HEK293 (cell line): Measurements from ENCODE around the gene PDZD4.

Experiments used
- CTCF ChIA-PET: fragments of 350-600 bp; formaldehyde crosslinking; extraction: SDS; loops from one replicate; lab custom pipeline; 2021; ENCODE audit warnings: antibody characterized with exemption; lab: Yijun Ruan, JAX
- POLR2A ChIA-PET: fragments of 300-600 bp; formaldehyde crosslinking; extraction: SDS; loops from one replicate; lab custom pipeline; 2020; ENCODE audit warnings: antibody characterized with exemption, inconsistent platforms; lab: Yijun Ruan, JAX
- H3K27ac ChIP-seq: fragments of 200-500 bp; sonication (Bioruptor generic); 2 replicates; pipeline ENCODE4 v1.5.1; 2014; ENCODE audit warnings: low read depth, low read length, control low read depth, inconsistent platforms; ENCODE audit errors: extremely low read depth
- H3K36me3 ChIP-seq, 2 experiments: fragments of 200-500 bp in 1 of 2; sonication (Bioruptor generic) in 1 of 2; 1 replicate in 1 of 2; 2 replicates in 1 of 2; pipeline ENCODE4 v1.5.1; 2014 to 2017; ENCODE audit warnings: inconsistent platforms in 2 of 2, low read length in 2 of 2; ENCODE audit not compliant: control insufficient read depth in 2 of 2, insufficient read depth in 1 of 2
- H3K4me1 ChIP-seq: fragments of 200-500 bp; sonication (Bioruptor generic); 2 replicates; pipeline ENCODE4 v1.5.1; 2014; ENCODE audit warnings: mild to moderate bottlenecking, low read length, inconsistent platforms; ENCODE audit not compliant: control insufficient read depth, insufficient read depth
- H3K4me3 ChIP-seq: 2 replicates; pipeline ENCODE4 v1.5.1; 2011; ENCODE audit warnings: low read depth, mild to moderate bottlenecking, control low read depth, low read length, moderate library complexity
- H3K9me3 ChIP-seq: fragments of 200-500 bp; sonication (Bioruptor generic); 2 replicates; pipeline ENCODE4 v1.5.1; 2014; ENCODE audit warnings: low read depth, low read length, inconsistent platforms; ENCODE audit not compliant: control insufficient read depth, insufficient read depth
- HIC1 ChIP-seq: fragments of 450-650 bp; formaldehyde crosslinking; IDR thresholded peaks from 2 replicates; pipeline ENCODE4 v1.5.1; 2016; ENCODE audit warnings: missing biosample characterization, missing genetic modification characterization
- KLF7 ChIP-seq: fragments of 450-650 bp; formaldehyde crosslinking; IDR thresholded peaks from 2 replicates; pipeline ENCODE4 v1.5.1; 2016; ENCODE audit warnings: missing biosample characterization, missing genetic modification characterization, borderline replicate concordance
- PRDM1 ChIP-seq: fragments of 450-650 bp; formaldehyde crosslinking; IDR thresholded peaks from 2 replicates; pipeline ENCODE4; 2016; ENCODE audit warnings: missing biosample characterization, missing genetic modification characterization
- RBAK ChIP-seq: fragments of 450-650 bp; formaldehyde crosslinking; IDR thresholded peaks from 2 replicates; pipeline ENCODE4 v1.5.1; 2016; ENCODE audit warnings: missing biosample characterization, missing genetic modification characterization
- SP3 ChIP-seq: fragments of 450-650 bp; formaldehyde crosslinking; IDR thresholded peaks from 2 replicates; pipeline ENCODE4 v1.5.1; 2016; ENCODE audit warnings: missing biosample characterization, missing genetic modification characterization
- ZBTB10 ChIP-seq: fragments of 450-650 bp; formaldehyde crosslinking; IDR thresholded peaks from 2 replicates; pipeline ENCODE4 v1.5.1; 2016; ENCODE audit warnings: missing biosample characterization, missing genetic modification characterization
- ZBTB8A ChIP-seq: fragments of 450-650 bp; formaldehyde crosslinking; IDR thresholded peaks from 2 replicates; pipeline ENCODE4 v1.5.1; 2016; ENCODE audit warnings: missing biosample characterization, missing genetic modification characterization
- ZNF114 ChIP-seq: fragments of 450-650 bp; formaldehyde crosslinking; IDR thresholded peaks from 2 replicates; pipeline ENCODE4 v1.5.0; 2017; ENCODE audit warnings: missing biosample characterization, missing genetic modification characterization
- ZNF140 ChIP-seq: fragments of 450-650 bp; formaldehyde crosslinking; IDR thresholded peaks from 2 replicates; pipeline ENCODE4 v1.5.1; 2016; ENCODE audit warnings: missing biosample characterization, missing genetic modification characterization
- ZNF16 ChIP-seq: fragments of 450-650 bp; formaldehyde crosslinking; IDR thresholded peaks from 2 replicates; pipeline ENCODE4 v1.5.1; 2016; ENCODE audit warnings: low read depth, missing biosample characterization, missing genetic modification characterization
- ZNF202 ChIP-seq: fragments of 450-650 bp; formaldehyde crosslinking; IDR thresholded peaks from 2 replicates; pipeline ENCODE4 v1.5.1; 2016; ENCODE audit warnings: missing biosample characterization, missing genetic modification characterization, borderline replicate concordance
- ZNF214 ChIP-seq: fragments of 450-650 bp; formaldehyde crosslinking; IDR thresholded peaks from 2 replicates; pipeline ENCODE4 v1.5.1; 2017; ENCODE audit warnings: missing biosample characterization, mild to moderate bottlenecking, missing genetic modification characterization, borderline replicate concordance
- ZNF26 ChIP-seq: fragments of 450-650 bp; formaldehyde crosslinking; IDR thresholded peaks from 2 replicates; pipeline ENCODE4 v1.5.1; 2016; ENCODE audit warnings: missing biosample characterization, missing genetic modification characterization
- ZNF266 ChIP-seq: fragments of 450-650 bp; formaldehyde crosslinking; IDR thresholded peaks from 2 replicates; pipeline ENCODE4 v1.5.1; 2016; ENCODE audit warnings: missing biosample characterization, missing genetic modification characterization, low read depth
- ZNF302 ChIP-seq: fragments of 450-650 bp; formaldehyde crosslinking; IDR thresholded peaks from 2 replicates; pipeline ENCODE4 v1.5.1; 2016; ENCODE audit warnings: missing biosample characterization, missing genetic modification characterization, low read depth
- ZNF529 ChIP-seq: fragments of 450-650 bp; formaldehyde crosslinking; IDR thresholded peaks from 2 replicates; pipeline ENCODE4 v1.5.1; 2017; ENCODE audit warnings: missing genetic modification characterization, missing biosample characterization; ENCODE audit not compliant: insufficient replicate concordance
- ZNF560 ChIP-seq: fragments of 450-650 bp; formaldehyde crosslinking; IDR thresholded peaks from 2 replicates; pipeline ENCODE4 v1.5.1; 2017; ENCODE audit warnings: missing biosample characterization, missing genetic modification characterization, borderline replicate concordance
- ZNF596 ChIP-seq: fragments of 450-650 bp; IDR thresholded peaks from 2 replicates; pipeline ENCODE4 v1.5.0; 2018; ENCODE audit warnings: missing biosample characterization, mild to moderate bottlenecking, missing genetic modification characterization, moderate library complexity
- ZNF629 ChIP-seq: fragments of 450-650 bp; formaldehyde crosslinking; IDR thresholded peaks from 2 replicates; pipeline ENCODE4 v1.5.1; 2017; ENCODE audit warnings: missing biosample characterization, missing genetic modification characterization
- ZNF76 ChIP-seq: fragments of 450-650 bp; formaldehyde crosslinking; IDR thresholded peaks from 2 replicates; pipeline ENCODE4; 2016; ENCODE audit warnings: low read depth, missing biosample characterization, missing genetic modification characterization, borderline replicate concordance
- TF ChIP-seq, protein P1 (sequence below): fragments of 450-650 bp; formaldehyde crosslinking; IDR thresholded peaks from 2 replicates; pipeline ENCODE4 v1.5.1; 2016; ENCODE audit warnings: missing biosample characterization, missing genetic modification characterization, borderline replicate concordance
- TF ChIP-seq, protein P2 (sequence below): fragments of 450-650 bp; formaldehyde crosslinking; IDR thresholded peaks from 2 replicates; pipeline ENCODE4 v1.5.1; 2016; ENCODE audit warnings: missing biosample characterization, missing genetic modification characterization

Gene PDZD4

DNA sequence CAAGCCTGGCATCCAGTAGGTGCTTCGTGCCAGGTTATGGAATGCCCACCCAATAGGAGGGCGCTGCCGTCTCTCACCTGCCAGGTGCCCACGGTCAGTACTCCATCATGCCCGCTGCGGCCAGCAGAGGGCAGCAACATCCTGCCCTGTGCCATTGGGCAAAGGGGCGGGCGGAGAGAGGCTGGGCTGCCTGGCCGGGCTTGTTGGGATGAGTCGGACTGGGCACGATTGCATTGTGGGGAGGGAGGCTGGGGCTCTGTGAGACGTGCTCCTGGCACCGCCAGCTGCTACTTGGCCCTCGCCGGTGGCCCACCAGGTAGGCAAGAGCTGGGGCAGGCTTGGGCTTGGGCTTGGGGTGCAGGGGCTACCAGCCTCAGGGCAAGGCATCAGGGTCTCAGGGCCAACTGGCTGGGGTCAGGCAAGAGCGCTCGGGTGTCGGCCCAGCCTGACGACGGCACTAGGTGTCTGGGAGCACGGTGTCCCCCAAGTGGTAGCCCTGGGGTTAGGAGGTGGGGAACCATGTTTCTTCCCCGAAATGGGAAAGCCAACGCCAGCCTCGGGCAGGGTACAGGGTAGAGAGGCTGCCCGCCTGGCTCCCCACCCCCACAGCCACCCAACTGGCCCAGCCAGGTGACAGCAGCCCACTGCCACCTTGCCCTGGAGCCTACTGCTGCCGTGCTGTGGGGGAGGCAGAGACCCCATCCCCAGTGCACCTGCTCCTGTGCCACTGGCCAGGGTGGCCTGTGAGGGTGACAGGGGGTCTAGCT, 66.2 kb downstream of the PDZD4 start, which contains the start of gene PLXNB3 (continued):
- TF ChIP-seq, protein P1, sequence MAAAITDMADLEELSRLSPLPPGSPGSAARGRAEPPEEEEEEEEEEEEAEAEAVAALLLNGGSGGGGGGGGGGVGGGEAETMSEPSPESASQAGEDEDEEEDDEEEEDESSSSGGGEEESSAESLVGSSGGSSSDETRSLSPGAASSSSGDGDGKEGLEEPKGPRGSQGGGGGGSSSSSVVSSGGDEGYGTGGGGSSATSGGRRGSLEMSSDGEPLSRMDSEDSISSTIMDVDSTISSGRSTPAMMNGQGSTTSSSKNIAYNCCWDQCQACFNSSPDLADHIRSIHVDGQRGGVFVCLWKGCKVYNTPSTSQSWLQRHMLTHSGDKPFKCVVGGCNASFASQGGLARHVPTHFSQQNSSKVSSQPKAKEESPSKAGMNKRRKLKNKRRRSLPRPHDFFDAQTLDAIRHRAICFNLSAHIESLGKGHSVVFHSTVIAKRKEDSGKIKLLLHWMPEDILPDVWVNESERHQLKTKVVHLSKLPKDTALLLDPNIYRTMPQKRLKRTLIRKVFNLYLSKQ: no peak
- TF ChIP-seq, protein P2, sequence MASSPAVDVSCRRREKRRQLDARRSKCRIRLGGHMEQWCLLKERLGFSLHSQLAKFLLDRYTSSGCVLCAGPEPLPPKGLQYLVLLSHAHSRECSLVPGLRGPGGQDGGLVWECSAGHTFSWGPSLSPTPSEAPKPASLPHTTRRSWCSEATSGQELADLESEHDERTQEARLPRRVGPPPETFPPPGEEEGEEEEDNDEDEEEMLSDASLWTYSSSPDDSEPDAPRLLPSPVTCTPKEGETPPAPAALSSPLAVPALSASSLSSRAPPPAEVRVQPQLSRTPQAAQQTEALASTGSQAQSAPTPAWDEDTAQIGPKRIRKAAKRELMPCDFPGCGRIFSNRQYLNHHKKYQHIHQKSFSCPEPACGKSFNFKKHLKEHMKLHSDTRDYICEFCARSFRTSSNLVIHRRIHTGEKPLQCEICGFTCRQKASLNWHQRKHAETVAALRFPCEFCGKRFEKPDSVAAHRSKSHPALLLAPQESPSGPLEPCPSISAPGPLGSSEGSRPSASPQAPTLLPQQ (tag by site-specific recombination): peak; percentile 32; the same call in 1 of the 2 replicates
- TF ChIP-seq ZNF76 (tag by site-specific recombination): peak; percentile 87
- peak; percentile 37; the same call in 1 of the 2 replicates for TF ChIP-seq SP3 (tag by site-specific recombination)
- TF ChIP-seq ZNF560 (tag by site-specific recombination): no peak
- no peak for TF ChIP-seq RBAK (tag by site-specific recombination)
- TF ChIP-seq ZBTB10 (tag by site-specific recombination): 0 out of 2 replicates have a peak, but pooled peaks have one; percentile 11
- no peak for TF ChIP-seq KLF7
- TF ChIP-seq ZNF202 (tag by site-specific recombination): no peak
- 0 out of 2 replicates have a peak, but pooled peaks have one; percentile 36 for TF ChIP-seq ZNF629
- peak; percentile 98 for TF ChIP-seq HIC1 (tag by site-specific recombination)

- H3K4me3 ChIP-seq: no peak overlapping the region
- H3K9me3 ChIP-seq: no peaks in the 10 kb centered on the region
- CTCF ChIA-PET: interaction anchor here (0.5 to 6.5 kb wide), 18 partner anchors 9 to 1374 kb away, joined by 3 to 63 read pairs (median 4); no protein-coding TSS in a partner anchor
- no peak overlapping the region for H3K27ac ChIP-seq
- H3K36me3 ChIP-seq: no peaks in the 10 kb centered on the region
- no peak for TF ChIP-seq ZNF214
- no peak for TF ChIP-seq PRDM1 (tag by site-specific recombination)
- TF ChIP-seq ZNF596: no peak
- no peak for TF ChIP-seq ZNF114 (tag by site-specific recombination)
- no peak for TF ChIP-seq ZNF16 (tag by site-specific recombination)
- no peak for TF ChIP-seq ZNF302 (tag by site-specific recombination)
- TF ChIP-seq ZBTB8A (tag by site-specific recombination): no peak
- TF ChIP-seq, protein P1: no peak
- no peak for TF ChIP-seq ZNF529 (tag by site-specific recombination)
- TF ChIP-seq ZNF266 (tag by site-specific recombination): no peak
- TF ChIP-seq ZNF26 (tag by site-specific recombination): no peak
- TF ChIP-seq ZNF629: no peak
- TF ChIP-seq ZNF140 (tag by site-specific recombination): no peak
- TF ChIP-seq, all 188 proteins: peak for 0
- POLR2A ChIA-PET: interaction anchor here (1.1 kb wide), 2 partner anchors 165 to 182 kb away, joined by 3 read pairs; partner anchors contain the start of gene RENBP
- 0 out of 2 replicates have a peak, but pooled peaks cover 3% of the 10 kb centered on the region for H3K4me1 ChIP-seq
These were observed 66.9 kb downstream of the PDZD4 start for GRCh38 chrX:153763298-153763932.
